HG03469 (cell line): ENCODE results near the gene URB1.
"Not testable (repeated sequence)": the region's sequence is repeated elsewhere in the genome, so short reads cannot be mapped to it uniquely, and the experiment has no call there.

Experiments
- ATAC-seq: cut with Tn5 transposase; IDR thresholded peaks from one replicate; pipeline ENCODE4 v1.9.1; 2021; ENCODE audit warnings: mild to moderate bottlenecking, moderate library complexity, moderate number of reproducible peaks; ENCODE audit not compliant: unreplicated experiment

URB1 gene

GRCh38 chr21:32320726-32321125 lies 72.1 kb downstream of the URB1 start:
- ATAC-seq, result no peak

DNA sequence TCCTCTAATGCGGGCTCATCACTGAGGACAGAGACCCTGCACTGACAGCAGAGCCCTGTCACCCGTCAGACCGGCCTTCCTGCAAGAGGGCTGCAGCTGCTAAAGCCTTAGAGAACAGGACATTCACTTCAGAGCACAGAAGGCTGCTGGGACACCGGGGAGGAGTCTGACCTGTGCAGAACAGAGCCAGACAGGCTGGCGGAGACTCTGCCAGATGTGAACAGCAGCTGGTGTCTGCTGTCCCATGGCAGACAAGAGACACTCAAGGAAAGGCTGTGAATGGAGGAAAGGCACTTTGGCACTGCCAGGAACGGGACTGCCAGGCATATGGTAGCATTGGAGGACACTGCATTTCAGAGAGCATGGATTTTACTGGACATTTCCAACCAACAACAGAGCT lies 72.8 kb downstream of the URB1 start:
- ATAC-seq, result no peak

- no peak for ATAC-seq
Measured at GRCh38 chr21:32319012-32319411, 73.8 kb downstream of the URB1 start.

DNA sequence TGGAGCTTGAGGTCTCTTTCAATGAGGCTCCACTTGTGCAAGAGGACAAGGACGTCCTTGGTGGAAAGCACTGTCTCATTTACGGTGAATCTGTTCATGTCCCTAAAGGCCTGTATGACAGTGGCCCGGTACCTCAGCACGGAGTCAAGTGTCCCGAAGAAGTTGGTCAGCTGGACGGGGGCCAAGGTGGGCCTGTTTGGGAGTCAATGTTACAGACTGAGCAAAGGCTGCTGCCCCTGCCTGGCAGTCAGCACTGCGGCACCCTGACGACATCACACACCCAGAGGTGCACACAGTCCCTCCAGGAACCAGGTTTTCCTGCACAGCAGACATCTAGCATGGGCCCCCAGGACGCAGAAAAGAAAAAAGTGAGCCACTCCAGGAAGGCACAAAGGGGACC lies 75.1 kb downstream of the URB1 start:
- no peak for ATAC-seq

GRCh38 chr21:32316361-32317215 lies 76.2 kb downstream of the URB1 start:
- ATAC-seq, result no peak

GRCh38 chr21:32315511-32316281 lies 77.1 kb downstream of the URB1 start:
- no peak for ATAC-seq

DNA sequence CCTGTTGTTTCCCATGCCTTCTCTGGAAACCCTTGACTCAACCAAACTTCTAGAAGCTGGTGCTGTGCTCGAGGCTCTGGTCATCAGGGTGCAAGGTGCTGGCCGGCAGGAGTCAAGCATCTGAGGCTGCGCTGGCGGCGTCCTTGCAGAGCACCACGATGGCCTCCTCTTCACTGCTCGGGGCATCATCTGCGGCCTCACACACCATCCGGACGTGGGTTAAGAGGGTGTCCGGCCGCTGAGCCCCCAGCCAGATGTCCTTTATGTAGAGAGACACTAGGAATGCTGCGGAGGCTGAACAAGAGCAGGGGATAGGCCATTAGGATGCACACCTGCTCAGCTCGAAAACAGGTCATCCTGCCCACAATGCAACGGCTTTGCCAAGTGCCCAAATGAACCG lies 78.0 kb downstream of the URB1 start:
- ATAC-seq, result no peak

- ATAC-seq, result no peak
Measured at GRCh38 chr21:32312976-32313375, 79.8 kb downstream of the URB1 start.

DNA sequence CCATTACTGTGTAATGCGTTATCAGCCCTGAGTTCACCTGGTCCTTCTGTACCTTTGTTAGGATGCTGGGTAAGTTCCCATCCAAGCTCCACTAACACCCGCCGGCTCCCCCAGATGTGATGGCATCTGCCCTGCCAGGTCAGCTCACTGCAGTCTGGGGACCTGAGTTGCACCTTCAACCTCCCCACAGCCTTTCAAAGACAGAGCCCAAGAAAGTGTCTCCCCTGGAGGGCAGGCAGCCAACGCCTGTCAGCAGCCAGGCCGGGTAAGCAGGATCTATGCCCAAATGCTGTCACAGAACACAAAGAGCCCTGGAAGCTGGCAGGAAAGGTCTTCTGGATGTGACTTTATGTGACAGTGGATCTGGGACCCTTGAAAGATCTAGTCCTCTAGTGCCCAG lies 80.5 kb downstream of the URB1 start:
- ATAC-seq, result no peak

GRCh38 chr21:32311621-32312020 lies 81.2 kb downstream of the URB1 start:
- no peak for ATAC-seq

GRCh38 chr21:32310976-32311375 lies 81.8 kb downstream of the URB1 start:
- not testable (repeated sequence) for ATAC-seq

- ATAC-seq, result no peak
Measured at GRCh38 chr21:32309906-32310460, 82.8 kb downstream of the URB1 start.

GRCh38 chr21:32308696-32309095 lies 84.1 kb downstream of the URB1 start:
- no peak for ATAC-seq

DNA sequence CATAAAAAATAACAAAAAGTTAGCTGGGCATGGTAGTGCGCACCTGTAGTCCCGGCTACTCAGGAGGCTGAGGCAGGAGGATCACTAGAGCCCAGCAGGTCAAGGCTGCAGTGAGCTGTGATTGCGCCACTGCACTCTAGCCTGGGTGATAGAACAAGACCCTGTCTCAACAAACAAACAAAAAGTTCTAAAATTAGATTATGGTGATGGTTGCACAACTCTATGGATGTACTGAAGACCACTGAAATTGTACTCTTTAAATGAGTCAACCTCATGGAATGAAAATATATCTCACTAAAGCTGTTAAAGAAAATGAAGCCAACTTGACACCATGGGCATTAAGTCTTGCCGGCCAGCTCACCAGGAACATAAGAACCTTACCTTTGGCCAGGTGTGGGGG lies 85.1 kb downstream of the URB1 start:
- ATAC-seq, result no peak

DNA sequence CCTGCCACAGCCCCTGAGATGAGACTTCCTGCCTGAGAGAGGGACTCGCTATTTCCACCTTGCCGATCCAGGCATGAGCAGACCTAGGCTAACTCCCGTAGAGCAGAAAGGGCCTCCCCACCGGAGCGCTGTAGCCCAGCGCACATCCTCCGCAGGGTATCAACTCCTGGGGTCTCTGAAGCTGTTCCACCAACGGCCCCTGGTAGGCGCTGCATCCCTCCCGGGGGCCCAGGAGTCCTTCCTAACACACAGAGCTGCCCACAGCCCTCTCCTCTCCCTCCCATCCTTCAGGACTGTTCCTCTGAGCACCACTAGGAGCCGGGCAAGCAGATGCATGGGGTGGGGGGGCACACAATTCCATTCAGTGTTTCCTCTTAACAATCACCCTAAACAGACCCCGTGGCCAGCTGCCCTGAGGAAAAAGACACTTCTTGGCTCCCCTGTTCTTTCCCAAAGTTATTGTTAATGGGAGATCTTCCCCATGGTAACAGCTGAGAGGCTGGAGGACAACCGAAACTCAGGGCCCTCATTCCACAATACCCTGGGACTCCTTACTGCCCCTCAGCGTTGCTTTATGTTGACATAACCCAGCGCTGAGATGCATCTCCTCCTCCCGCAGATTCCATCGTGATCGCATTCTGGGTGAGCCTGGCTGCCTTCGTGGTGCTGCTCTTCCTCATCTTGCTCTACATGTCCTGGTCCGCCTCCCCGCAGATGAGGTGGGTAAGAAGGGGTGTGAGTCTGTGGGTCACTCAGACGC lies 86.6 kb downstream of the URB1 start:
- no peak for ATAC-seq

DNA sequence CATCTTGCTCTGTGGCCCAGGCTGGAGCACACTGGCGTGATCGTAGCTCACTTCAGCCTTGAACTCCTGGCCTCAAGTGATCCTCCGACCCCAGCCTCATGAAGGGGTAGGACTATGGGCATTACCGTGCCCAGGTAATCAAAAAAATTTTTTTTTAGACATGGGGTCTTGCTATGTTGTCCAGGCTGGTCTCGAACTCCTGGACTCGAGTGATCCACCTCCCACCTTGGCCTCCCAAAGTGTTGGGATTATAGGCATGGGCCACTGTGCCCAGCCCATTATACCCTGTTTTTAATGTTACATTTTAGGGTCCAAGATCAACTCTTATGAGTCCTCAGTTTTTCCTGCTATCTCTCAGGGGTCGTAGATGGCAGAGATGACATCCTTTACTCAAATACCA lies 87.8 kb downstream of the URB1 start:
- ATAC-seq, result no peak

DNA sequence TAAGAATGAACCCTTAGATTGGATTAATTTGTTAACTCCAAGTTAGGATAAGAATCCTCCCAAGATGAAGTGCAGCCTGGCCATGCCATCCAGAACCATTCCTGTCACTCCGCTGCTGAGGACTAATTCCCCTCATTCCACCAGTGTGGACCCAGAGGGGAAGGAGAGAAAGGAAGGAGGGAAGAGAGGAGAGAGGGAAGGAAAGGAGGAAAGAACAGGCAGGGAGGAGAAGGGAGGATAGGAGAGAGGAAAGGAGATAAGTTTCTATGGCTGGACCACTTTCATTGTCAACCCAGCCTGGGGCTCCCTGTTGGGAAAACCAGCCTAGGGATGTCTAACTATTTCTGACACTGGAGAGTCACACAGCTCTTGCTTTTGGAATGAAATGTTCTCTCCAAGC lies 89.4 kb downstream of the URB1 start:
- no peak for ATAC-seq

DNA sequence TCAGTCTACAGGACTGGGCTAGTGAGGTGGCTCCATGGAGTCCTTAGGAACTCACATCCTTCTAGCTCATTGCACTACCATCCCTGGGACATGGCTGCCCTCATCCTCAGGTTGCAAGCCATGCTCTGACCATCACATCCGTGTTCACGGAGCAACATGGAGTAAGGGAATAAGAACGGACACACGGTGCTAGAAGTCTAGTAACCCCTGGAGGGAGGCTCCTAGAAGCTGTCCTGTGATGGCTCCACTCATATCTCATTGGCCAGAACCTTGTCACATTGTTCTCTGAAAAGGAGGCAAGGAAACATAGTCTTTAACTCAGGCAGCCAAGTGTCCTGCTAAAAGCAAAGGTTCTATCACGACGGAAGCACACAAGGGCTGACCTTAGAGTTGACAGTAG lies 90.3 kb downstream of the URB1 start:
- no peak for ATAC-seq

DNA sequence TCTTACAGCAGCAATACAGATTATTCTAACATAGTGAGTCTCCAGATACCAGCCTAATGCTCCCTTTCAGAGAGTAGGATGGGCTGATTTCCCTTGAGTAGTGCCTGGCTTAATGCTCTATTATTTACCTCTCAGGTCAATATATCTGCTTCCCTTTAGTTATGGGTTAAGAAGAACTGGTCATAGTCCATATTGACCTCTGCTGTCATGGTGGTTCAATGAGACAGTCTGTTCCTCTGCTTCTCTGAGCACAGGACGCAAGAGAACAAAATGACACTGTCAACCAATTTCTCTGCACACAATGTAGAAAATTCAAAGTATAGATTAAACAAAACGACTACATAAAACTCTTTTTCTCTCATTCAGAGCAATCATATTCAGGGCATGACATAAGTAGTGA lies 91.2 kb downstream of the URB1 start:
- ATAC-seq, result no peak

DNA sequence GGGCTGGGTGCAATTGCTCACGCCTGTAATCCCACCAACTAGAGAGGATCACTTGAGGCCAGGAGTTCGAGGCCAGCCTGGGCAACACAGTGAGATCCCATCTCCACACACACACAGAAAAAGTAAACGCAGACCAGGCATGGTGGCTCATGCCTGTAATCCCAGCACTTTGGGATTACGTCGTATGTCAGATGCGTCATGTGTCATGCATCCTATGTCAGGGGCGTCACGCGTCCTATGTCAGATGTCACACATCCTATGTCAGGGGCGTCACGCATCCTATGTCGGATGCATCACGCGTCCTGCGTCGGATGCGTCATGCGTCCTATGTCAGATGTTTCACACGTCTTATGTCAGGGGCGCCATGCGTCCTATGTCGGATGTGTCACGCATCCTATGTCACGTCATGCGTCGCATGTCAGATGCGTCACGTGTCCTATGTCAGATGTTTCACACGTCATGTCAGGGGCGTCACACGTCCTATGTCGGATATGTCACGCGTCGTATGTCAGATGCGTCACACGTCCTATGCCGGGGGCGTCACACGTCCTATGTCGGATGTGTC lies 92.6 kb downstream of the URB1 start:
- ATAC-seq, result no peak

- ATAC-seq, result no peak
Measured at GRCh38 chr21:32299695-32300094, 93.1 kb downstream of the URB1 start.
